Stimulated activated CD4-positive, alpha-beta T cell treated with anti-CD3 and anti-CD28 coated beads, Interleukin-4, amount 100 ng/mL, for 4 hours (primary cell): ENCODE data around the gene KRT32.
"Not testable (repeated sequence)": the region's sequence is repeated elsewhere in the genome, so short reads cannot be mapped to it uniquely, and the experiment has no call there.

Experiments
- DNase-seq, 2 experiments: peaks; one replicate each; pipeline ENCODE4 v3.0.0-alpha.2; 2020

KRT32 gene

GRCh38 chr17:41422586-41422985 is 44.6 kb downstream of the KRT32 start:
- not testable (repeated sequence) for DNase-seq

DNA sequence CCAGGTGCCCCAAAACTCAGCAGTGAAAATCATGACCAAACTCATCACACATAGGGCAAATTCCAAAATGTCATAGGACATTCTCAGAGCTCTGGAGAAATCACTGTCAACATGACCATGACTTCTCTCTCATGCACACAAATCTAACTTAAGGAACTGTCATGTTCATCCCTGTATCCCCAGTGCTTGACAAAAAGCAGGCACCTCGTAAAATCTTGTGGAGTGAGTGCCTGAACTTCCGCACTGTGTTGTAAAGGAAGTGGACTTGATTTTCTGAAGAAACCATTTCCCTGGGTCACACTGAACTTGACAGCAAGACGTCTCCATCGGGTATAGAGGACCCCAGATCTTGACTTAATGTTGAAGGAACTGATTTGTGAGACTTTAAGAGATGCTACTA is 45.6 kb downstream of the KRT32 start:
- DNase-seq: no peak

- no peak for DNase-seq
Measured at GRCh38 chr17:41421116-41421515, 46.1 kb downstream of the KRT32 start.

GRCh38 chr17:41420134-41420533 is 47.1 kb downstream of the KRT32 start:
- DNase-seq: no peak

- DNase-seq: no peak
Measured at GRCh38 chr17:41419716-41420115, 47.5 kb downstream of the KRT32 start.

DNA sequence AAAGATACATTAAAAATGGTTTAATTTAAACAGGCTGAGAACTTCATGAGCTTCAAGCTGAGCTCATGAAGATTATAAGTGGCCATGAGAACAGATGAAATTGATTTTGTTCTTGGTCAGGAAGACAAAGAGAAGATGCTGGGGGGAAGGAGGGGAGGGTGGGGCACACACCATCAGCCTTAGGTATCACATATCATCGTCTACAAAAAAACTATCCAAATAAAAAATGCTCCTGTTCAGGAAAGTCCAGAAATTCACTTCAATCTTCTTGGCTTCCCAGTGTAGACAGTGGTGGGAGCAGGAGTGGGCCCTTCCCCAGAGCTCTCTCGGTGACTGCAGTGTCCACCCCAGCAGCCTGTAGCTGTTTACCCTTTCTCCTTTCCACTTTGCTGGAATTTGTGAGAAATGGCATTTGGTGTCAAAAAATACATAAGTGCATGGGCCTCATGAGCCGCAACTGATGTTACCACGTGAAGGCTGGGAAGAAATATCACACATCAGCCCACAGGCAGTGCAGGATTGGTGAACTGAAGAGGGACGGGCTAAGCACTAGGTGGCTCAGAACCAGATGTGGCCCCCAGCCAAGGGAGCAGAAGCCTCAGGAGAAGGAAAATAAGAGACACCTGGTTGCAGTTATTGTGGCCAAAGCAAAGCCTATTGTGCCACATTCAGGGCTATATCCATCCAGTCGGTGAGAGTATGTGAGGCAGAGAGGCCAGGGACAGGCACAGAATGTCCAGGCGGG is 48.9 kb downstream of the KRT32 start:
- DNase-seq: no peak

- no peak for DNase-seq
Measured at GRCh38 chr17:41417576-41418015, 49.6 kb downstream of the KRT32 start.

DNA sequence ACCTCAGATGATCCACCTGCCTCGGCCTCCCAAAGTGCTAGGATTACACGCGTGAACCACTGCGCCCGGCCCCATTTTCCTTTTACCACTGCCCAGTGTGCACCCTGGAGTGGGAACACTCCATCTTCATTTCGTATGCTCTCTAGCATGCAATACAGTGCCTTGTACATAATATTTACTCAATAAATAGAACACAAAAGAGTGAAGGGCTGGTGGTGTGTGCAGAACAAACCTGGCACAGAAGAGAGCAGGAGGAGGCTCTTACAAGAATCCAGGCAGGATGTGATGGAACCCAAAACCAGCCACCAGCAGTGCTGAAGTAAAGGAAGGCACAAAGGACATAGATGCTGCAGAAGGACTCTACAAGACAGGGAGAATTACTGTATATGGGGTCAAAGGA is 50.1 kb downstream of the KRT32 start:
- no peak for DNase-seq

- DNase-seq: no peak
Measured at GRCh38 chr17:41416479-41416878, 50.7 kb downstream of the KRT32 start.

DNA sequence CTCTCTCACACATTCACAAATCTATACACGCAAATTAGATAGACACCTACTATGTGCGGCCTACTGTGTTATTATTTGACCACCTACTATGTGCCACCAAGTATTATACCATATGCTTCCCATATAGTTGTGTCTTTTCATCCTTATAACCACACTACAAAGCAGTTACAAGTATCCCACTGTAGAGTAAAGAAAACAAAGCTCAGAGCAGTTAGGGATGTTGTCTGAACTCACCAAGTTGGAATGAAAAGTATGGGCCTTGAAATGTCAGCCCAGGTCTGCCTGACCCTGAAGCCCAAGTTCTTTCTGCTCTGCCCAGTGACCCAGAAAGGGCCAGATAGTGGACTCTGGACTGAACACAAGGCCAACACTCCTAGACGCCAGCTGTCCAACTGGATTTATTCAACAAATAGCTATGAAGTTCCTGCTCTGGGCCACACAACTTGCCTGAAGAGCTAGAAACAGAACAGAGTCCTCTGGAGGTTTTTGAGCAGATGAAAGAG is 51.3 kb downstream of the KRT32 start:
- DNase-seq: no peak

DNA sequence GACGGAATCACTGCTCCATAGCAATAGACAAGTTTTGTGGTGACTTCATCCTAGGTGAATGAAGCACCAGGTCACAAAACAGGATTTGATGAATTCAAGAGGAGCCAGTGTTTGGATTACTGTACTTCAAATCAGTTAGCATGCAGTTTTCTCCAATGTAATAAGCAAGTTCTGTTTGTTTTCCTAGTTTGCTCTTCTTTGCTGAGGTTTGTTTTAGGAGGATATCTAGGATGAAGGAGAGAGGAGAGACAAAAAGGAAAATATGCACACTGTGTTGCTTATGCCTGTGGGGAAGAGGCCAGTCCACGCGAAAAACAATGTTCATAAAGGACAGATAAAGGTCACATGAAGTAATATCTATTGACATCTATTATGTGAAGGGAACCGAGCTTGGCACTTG is 51.8 kb downstream of the KRT32 start:
- DNase-seq: no peak

GRCh38 chr17:41413982-41414381 is 53.2 kb downstream of the KRT32 start:
- DNase-seq: no peak

DNA sequence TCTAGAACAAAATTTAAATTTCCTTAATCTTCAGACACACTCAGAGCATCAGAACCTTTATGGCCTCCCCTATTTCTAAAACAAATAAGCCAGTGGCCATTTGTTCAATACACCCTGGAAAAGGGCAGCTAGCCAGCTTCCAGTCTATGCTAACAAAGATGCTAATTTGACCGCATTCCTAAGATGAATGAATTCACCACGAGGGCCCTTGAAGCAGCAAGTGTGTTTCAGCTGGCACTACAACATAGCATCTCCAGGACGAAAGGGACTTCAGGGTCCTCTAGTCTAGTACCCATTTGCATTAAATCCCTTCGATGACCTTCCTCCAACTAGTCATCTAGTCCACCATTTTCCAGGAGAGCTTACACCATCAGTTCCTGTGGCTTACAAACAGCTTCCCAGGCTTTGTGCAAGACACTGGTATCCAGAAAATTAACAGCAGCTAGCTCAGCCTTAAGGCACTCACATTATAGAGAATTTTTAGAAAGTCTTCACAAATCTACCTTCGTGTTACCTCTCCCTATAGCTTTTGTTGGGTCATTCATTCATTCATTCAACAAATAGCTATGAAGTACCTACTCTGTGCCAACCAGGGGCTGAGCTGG is 53.7 kb downstream of the KRT32 start:
- DNase-seq: no peak

GRCh38 chr17:41411072-41411840 is 55.9 kb downstream of the KRT32 start:
- DNase-seq: no peak
